ENCODE results near the gene EIF4G3.

Gene EIF4G3

GRCh38 chr1:20787840-20788795 is 388.6 kb downstream of the EIF4G3 start:
- DNase-seq: no peak

- peak; percentile 85 for DNase-seq
Measured at GRCh38 chr1:20787029-20787839, 389.5 kb downstream of the EIF4G3 start, which contains the start of gene HP1BP3. TSS of gene HP1BP3 (minus strand) at chr1:20787307. CDS start at chr1:20780440, 6,867 bp downstream.

GRCh38 chr1:20786253-20787028 is 390.3 kb downstream of the EIF4G3 start:
- DNase-seq: peak; percentile 97

GRCh38 chr1:20785907-20786252 is 390.8 kb downstream of the EIF4G3 start:
- no peak for DNase-seq

GRCh38 chr1:20775700-20776099 is 401.0 kb downstream of the EIF4G3 start:
- DNase-seq: no peak

GRCh38 chr1:20771780-20772179 is 404.9 kb downstream of the EIF4G3 start:
- DNase-seq: no peak

GRCh38 chr1:20770314-20771087 is 406.2 kb downstream of the EIF4G3 start:
- no peak for DNase-seq

- DNase-seq: no peak
Measured at GRCh38 chr1:20767271-20767670, 409.4 kb downstream of the EIF4G3 start.

GRCh38 chr1:20763417-20763816 is 413.3 kb downstream of the EIF4G3 start:
- DNase-seq: no peak

GRCh38 chr1:20760322-20760721 is 416.4 kb downstream of the EIF4G3 start:
- no peak for DNase-seq

Measured in activated CD8-positive, alpha-beta memory T cell treated with anti-CD3 and anti-CD28 coated beads, Interleukin-2, amount 50 U/mL, for 4 hours (primary cell).